NCI-H748 (cell line): Measurements from ENCODE around the gene GNB5.
A peak's percentile ranks its signal among the peaks of the same experiment; 100 is the strongest.
"Not testable (repeated sequence)": the region's sequence is repeated elsewhere in the genome, so short reads cannot be mapped to it uniquely, and the experiment has no call there.

Source experiments
- DNase-seq: peaks from one replicate; lab custom pipeline; 2025; ENCODE audit not compliant: unreplicated experiment; lab: John Stamatoyannopoulos, UW

GNB5 gene

GRCh38 chr15:52171807-52172206 lies 19.4 kb downstream of the GNB5 start:
- no peak for DNase-seq

- DNase-seq, result no peak
These were observed 19.8 kb downstream of the GNB5 start for GRCh38 chr15:52171386-52171785.

GRCh38 chr15:52170199-52170598 lies 21.0 kb downstream of the GNB5 start:
- DNase-seq, result not testable (repeated sequence)

- peak; percentile 26 for DNase-seq
These were observed 25.6 kb downstream of the GNB5 start for GRCh38 chr15:52165494-52166131.

- DNase-seq, result no peak
These were observed 26.4 kb downstream of the GNB5 start for GRCh38 chr15:52164631-52165265.

- no peak for DNase-seq
These were observed 27.6 kb downstream of the GNB5 start for GRCh38 chr15:52163321-52164190.

- DNase-seq, result no peak
These were observed 28.3 kb downstream of the GNB5 start for GRCh38 chr15:52162876-52163275.

GRCh38 chr15:52162260-52162659 lies 28.9 kb downstream of the GNB5 start:
- no peak for DNase-seq

GRCh38 chr15:52161406-52161966 lies 29.7 kb downstream of the GNB5 start:
- no peak for DNase-seq

DNA sequence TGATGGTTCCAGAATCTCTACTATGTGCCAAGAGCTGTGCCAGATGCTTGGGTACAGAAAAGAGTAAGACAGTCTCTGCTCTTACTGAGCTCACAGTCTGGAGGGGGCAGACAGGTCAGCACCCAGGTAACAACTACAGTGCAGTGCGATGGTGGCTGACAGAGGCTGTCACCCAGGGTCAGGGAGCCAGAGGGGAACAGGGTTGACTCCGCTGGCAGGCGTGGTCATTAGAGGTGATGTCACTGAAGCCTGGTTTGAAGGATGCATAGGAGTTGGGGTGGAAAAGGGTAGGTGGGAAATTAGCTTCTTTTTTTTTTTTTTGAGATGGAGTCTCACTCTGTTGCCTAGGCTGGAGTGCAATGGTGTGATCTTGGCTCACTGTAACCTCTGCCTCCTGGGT lies 31.5 kb downstream of the GNB5 start:
- no peak for DNase-seq

GRCh38 chr15:52158084-52158765 lies 33.0 kb downstream of the GNB5 start:
- DNase-seq, result no peak

- no peak for DNase-seq
These were observed 35.3 kb downstream of the GNB5 start for GRCh38 chr15:52155878-52156277.

DNA sequence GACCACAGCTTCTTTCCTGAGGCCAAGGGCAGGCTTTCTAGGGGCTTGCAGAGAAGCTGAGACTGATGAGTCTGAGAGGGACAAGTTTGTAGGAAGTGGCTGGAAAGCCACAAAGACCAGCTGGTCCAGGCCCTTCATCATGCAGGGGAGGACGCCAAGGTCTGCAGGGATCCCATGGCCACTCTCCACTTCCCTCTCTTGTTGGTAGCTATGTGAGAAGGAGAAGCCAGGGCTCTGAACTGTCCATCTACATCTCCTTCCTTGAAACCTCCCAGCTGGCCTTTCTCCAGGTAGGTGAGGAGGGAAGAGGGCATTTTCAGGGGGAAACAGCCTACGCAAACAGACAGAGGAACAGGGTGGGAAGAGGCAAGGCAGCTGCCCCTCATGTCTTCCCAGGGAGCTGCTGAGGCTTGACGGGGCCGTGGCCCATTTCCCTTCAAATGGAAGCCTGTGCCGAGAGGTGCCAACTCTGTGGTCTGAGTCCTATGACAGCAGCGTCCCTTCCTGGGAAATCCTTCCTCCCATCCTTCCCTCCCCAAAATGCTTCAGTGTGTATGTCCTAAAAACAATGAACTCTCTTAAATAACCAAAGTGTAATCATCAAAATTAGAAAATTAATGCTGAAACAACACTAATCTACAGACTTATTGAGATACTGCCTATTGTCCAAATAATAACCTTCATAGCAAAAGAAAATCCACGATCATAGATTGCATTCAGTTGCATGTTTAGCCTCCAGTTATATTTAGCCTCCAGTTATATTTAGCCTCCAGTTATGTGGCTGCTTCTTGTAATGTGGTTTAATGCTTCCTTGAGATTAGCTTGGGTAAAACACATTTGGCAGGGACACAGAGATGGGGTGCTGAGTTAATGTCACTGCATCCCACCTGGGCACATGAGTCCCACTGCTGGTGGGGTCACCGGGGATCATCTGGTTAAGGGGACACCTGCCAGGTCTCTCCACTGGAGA lies 36.0 kb downstream of the GNB5 start:
- DNase-seq, result no peak

DNA sequence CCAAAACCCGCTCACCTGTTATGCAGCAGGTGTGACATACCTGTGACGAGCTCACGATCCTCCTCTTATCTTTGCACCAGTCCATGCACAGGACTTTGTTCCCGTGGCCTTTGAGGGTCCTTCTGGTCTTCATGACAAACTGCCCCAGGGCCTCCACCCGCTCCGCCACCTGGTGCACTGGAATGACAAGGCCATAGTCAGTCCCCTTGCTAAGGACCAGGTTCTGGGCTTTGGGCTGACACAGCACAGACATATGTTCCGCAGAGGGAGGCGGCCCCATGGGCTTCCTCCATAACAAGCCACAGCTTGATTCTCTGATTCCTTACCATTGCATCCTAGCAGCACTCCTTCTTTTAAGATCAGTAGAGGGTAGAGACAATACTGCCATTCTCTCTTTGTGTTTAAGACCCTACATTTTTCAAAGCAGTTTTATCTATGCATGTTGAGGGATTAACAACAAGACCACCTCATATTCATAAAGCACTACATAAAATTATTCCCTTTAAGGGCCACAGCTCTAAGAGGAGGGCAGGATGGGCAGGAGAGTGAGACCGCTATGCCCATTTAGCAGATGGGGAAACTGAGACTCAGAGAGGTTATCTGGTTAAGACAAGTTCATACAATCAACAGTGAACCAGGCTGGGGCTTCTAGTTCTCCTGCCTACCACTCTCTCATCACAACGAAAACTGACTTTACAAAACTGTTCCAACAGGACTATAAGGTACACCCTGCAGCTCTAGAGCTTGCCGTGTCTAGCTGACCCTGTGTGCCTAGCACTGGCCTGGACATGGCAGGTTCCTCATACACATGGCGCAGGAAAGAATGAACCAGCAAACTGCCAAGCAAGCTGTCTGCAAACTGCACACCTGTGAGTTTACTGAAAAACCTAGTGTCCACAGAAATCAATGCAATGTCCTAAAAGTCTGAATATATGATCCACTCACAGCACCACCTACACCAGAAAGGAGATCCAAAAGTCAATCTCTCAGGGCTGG lies 37.0 kb downstream of the GNB5 start:
- DNase-seq, result no peak

DNA sequence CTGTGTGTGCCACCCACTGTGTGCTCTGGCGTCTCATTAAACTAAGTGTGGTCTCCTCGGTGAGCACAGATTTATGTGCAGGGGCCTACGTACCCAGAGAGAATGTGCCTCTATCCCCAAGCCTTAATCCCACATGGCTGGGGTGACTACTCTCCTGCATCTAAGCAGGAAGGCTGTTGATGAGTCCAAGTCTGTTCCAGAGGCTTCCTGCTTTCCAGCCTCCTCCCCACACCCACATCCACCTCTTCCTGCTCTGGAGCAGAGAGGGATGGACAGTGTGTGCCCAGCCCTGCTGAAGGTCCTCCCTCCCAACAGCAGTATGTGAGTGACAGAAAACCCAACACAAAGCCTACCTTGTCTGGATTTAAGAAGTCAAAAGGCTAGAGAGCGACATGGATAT lies 39.8 kb downstream of the GNB5 start:
- DNase-seq, result no peak

- DNase-seq, result no peak
These were observed 40.3 kb downstream of the GNB5 start for GRCh38 chr15:52150871-52151270.

- no peak for DNase-seq
These were observed 41.0 kb downstream of the GNB5 start for GRCh38 chr15:52150043-52150825.

DNA sequence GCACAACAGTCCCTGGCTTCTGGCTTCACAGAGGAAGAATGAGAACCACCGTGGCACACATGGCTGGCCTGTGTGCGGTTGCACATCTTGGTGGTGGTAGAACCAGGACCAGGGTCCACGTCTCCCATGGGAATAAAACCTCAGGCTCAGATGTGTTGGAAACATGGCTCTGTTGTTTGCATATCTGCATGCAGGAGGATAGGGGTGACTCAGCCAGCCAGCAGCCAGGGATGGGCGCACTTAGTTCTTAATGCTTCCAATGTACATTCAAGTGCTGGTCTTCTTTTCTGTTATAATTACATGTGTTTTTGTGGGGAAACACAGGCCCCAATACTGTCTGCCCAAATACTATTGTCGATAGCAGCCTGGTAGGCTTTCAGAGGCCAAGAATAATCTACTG lies 42.8 kb downstream of the GNB5 start:
- no peak for DNase-seq
